ENCODE results near the gene GNAS-AS1.

The GNAS-AS1 gene

DNA sequence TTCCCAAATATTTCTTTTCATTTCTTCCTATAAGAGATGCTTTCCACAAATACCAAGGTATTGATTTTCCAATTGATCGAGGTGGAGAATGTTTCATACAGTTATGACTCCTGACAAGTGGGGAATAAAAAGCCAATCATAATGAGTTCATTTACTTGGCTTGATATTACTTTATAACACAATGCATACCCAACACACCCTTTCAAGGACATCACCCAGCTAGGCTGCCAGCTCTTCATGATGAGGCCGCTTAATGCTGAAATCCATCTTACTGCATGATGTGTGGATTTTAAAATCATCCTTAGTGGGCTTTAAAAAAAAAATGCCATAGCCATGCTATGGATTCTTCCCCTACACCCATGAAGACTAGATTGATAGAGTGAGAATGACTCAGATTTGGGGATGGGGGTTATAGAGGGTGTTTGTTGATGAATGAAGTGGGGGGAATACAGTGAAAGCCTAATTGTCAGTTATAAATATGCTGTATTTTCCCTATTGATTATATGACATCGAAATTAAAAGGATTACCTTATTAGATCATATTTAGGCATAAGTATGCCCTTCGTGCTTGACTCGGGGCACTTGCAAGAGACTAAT lies 75.9 kb downstream of the GNAS-AS1 start:
- DNase-seq, result no peak

DNA sequence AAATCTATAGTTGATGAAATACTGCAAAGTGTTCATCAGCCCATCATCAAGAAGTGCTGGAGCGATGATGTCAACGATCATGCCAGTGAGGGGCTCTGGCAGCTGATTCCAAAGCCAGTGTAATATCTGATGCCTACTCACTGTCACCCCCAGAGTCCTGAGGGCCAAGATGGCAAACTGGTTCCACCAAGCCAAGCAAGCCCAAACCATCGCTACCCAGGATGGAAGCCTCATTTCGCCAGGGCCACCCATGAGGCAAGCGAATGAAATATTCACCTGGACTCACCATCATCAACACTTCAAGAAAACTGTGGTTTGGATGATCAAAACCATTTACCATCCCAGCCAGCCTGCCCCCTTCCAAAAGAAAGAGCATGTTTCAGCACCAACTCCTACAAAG lies 76.5 kb downstream of the GNAS-AS1 start:
- no peak for DNase-seq

DNA sequence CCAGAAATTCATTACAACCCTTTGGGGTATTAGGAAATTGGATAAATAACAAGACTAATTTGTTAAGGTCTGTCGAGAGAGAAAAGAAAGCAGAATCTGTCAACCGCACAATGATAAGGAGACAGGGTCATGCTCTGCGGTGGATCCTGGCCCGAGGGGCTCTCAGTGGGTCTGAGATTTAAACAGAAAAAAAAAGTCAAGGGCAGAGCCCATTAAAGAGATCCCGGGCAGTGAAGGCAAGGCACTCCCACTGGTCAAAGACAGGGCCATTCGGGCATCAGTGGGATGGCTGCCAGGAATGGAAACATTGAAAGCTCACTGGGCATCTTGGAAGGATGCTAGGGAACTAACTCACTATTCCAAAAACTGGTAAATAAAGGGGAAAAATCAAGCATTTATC lies 77.9 kb downstream of the GNAS-AS1 start:
- DNase-seq, result no peak

Data from CD4-positive, alpha-beta T cell treated with Interferon gamma for 1 hour (primary cell).